ENCODE results near the gene PACSIN2.

PACSIN2 gene

DNA sequence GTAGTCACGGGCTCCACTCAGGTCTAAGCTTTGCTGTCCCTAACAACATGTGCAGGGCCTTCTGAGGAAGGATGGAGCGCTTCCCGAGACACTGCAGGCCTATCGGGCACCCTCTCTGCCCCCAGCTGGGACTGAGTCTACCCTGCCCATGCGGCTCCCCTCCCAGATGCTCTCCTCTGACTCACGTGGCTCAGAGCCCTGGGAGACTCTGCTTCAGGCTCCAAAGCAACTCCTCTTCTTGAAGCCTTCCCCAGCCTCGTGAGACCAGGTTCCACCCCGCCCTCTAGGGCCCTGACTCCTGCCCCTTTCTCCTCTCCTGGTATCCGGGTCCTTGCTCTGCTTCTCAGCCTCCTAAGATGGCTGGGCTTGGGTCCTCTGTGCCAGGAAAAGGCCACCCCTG, 129.5 kb downstream of the PACSIN2 start:
- DNase-seq (ENCODE audit: low spot score) (no peak), FAIRE-seq (no peak)

DNA sequence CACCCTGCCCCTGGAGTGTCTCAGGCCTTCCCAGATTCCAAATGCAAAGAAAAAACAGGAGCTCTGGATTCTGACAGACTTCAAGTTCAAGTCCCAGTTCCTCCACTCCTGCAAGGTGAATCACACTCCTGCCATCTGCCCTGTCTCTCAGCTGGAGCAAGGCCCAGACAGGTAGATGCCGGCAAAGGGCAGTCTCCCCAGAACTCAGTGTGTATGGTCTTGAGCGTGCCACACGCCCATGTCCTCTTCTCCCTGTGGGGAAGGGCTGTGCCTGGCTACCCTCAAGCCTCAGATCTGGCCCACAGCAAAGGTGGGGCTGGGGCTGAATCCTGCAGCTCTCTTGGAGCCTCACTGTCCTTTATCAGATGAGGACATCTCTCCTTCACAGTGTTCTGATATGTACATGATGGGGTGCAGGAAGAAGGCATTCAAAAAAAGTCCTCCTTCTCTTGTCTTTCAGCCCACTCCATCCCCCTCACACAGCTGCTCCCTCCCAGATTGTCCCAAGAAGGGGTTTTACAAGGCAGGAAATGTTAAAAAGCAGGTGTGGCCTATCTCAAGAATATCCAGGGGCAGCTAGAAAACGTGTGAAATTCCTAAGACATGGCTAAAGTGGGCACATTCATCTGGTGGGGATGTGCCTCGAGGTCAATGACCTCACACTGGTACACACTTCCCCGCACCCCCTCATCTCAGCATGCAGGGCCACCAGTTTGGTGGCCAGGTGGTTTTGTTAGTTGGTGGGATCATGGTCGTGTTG, 130.2 kb downstream of the PACSIN2 start:
- FAIRE-seq = no peak
- no peak for DNase-seq (ENCODE audit: low spot score)

DNA sequence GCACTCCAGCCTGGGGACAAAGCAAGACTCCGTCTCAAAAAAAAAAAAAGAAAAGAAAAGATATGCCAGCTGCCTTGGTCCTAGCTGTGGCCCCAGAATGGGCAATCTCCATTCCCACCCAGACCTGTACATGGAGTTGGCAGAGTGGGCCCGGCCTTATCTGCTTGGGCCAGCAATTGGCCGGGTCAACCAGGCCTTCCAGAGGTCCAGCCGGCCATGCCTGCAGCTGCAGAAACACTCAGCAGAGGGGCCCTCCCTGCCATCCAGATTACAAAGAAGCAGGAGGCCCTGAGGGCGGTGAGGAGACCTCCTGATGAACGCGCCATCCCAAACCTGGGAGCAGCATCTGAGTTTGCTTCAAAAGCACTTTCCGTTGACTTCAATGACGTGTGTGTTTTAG, 131.0 kb downstream of the PACSIN2 start:
- FAIRE-seq = no peak
- DNase-seq (ENCODE audit: low spot score) = no peak

DNA sequence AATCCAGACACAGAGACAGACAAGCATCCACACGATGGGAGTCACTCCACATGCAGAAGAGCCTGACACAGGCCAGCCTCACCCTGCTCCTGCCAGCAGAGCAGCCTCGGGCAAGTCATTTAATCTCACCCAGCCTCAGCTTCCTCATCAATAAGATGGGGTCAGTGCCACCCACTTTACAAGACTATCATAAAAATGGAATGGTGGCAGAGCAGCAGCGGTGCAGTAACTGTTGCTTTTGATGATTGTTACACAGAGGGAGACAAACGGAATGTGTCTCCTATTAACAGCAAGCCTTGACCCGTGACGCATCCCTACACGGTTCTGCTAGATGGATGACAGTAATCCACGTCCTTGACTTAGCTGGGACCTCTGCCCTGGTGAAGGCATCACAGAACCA, 131.8 kb downstream of the PACSIN2 start:
- DNase-seq (ENCODE audit: low spot score) = no peak
- no peak for FAIRE-seq

DNA sequence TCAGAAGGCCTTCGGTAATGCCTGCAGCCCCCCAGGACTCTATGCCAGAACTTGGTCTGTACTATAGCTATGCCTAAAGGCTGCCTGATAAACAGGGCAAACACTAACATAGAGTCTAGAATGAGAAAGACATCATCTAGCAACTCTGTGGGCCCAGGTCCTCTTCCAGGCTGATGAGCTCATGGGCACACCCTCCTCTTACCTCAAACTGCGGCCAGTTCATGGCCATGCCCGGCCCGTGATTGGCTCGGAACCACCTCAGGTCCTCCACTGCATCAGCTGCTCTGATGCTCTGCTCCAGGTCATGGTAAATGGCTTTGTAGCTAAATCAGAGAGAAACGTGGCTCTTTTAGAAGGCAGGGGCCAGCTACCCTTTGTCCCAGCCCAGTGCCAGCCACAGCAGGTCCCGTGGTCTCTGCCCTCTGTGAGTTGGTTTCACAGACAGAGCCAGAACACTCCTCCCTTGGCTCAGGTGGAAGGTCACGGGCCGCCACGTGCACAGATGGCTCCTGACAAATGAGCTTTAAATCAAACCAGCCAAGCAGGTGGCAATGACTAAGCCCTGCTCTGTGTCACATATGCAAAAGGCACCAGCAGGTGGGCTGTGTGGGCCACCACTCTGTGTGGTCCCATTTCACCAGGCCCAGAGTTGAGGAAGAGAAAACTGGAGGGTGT, 132.8 kb downstream of the PACSIN2 start:
- DNase-seq (ENCODE audit: low spot score) = no peak
- no peak for FAIRE-seq

DNA sequence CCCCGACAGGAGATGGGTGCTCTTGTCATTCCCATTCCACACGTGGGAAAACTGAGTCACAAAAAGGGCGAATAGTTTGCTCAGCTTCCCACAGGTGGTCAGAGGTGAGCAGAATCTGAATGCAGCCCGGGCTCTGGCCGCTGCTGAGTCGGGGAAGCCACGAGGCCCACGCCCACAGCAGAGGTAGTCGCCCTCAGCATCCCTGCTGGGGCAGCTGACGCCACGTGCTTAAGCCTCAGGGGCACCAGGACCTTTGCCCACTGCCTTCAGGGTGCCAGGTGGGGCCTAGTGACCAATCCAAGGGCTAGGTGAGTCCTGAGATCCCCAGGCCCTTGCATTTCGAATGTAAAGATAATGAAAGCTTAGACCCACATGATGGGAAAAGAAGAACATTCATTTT, 133.7 kb downstream of the PACSIN2 start:
- FAIRE-seq = no peak
- no peak for DNase-seq (ENCODE audit: low spot score)

DNA sequence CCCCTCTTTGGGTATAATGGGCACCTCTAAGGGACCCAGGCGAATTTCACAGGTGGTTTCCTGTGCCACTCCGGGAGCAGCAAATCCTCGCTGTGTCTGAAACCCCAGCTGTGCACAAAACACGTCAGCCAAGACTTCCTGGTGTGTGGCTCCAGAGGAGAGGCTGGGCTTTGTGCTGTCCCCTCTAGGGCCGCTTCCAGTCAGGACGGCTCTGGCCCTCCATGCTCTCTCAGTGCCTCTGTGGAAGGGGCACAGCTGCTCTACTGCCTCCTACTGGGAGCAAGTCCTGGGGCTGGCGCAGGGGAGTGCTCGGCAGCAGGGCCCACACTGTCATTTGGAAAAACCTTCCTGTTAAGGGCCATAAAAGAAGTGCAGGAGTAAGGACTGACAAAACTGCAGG, 134.1 kb downstream of the PACSIN2 start:
- DNase-seq (ENCODE audit: low spot score) (no peak), FAIRE-seq (no peak)

DNA sequence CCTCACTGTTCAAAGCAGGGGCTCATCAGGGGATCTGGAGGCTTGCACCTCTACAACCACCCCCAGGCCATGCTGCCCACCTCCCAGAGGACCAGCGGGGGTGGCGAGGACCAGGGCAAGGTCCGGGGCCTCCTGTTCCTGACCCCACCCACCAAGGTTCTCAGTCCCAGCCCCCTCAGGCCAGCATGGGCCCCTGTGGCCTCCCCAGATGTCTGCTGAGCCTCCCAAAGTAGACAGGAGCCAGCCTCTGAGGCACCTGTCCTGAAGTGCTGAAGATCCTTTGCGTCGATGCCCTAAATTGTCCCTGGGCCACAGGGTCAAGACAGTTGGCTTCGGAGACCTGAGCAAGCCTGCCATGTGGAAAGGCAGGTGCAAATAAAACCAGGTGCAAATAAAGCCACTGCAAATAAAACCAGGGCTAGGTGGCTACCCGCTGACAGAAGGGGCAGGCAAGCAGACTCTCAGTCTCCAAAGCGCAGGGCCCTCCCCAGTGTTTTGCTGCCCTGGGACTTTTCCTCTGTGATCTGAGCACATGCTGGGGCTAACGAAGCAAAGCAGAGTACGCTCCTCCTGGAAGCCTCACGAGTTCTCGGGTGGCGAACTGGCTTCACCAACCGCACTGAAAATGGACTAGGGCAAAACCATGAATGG, 135.5 kb downstream of the PACSIN2 start:
- DNase-seq (ENCODE audit: low spot score) = no peak
- no peak for FAIRE-seq

DNA sequence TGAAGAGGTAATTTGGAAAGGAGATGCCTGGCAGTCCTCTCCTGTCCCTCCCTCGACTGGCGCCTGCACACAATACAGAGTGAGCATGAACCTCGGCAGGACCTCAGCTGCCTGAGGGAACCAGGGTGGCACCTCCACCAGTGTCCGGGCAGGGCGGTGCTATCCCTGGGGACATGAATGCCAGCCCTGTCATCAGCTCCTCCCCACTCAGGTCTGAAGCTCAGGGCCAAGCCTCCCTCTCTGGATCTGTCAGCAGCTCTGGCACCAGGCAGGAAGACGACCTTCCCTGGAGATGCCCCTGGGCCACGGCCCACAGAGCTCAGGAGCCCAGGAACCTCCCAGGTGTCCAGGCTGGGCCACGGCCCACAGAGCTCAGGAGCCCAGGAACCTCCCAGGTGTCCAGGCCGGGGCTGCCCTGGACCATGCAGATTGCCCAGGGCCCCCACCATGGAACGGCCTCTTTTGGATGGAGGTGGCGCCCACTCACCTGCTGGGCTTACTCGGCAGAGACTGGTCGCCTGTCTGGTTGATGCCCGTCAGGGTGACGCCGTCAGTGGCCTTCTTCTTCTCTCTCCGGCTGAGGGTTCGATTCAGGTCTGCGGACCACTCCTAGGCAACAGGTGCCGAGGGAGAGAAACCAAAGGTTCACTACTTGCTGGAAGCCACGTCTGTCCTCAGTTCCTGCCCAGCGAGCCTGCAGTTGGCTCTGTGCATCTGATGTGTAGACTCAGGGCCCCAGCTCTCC, 136.2 kb downstream of the PACSIN2 start:
- DNase-seq (ENCODE audit: low spot score) (no peak), FAIRE-seq (no peak)

DNA sequence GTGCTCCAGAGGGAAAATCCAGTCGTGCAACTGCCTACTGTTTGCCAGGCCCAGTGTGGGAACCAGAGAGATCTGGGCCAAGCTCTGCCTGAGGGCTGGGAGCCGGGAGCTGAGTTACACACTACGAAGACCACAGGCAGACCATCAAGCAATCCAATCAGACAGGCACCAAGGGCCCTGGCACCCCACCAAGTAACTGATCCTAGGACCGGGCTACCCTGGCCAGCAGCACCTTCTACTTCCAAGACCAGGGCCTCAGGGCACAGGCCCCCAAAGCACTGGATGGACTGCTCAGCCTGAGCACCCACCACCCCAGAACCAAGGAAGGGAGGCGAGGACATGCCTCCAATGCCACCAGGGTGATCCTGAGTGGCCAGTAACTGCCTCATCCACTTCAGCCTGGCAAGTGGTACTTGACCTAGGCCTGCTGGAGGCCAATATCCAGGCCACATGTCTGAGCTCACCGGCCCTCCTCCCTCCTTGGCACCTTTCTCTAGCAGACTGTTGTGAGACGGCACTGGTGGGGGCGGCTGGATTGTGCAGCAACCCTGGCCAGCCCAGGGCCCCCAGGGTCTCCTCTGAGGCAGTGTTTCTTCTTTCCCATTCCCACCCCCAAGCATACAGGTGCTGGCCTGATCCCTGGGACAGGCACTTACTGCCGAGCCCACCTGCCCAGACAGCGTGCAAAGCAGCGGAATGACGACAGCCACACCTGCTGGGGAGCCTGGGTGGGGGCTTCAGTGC, 137.2 kb downstream of the PACSIN2 start:
- FAIRE-seq = peak; percentile 40
- DNase-seq (ENCODE audit: low spot score) = no peak

DNA sequence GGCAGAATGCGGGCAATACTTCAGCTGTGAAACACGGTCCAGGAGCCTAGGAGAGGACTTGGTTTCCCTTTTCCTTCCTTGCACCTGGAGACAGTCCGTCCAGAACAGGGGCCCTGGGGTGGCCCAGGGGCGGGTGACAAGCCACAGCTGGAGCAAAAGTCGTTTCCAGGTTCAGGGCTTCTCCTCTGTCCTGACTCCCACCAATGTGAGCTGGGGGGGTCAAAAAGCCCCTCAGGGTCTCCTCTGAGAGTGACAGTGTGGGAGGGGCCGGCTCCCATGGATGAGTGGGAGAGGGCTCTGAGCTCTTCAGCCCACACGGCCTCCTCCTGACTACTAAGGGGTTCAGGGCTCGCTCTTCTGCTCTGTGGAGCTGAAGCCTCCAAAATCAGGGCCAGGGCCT, 137.8 kb downstream of the PACSIN2 start:
- FAIRE-seq (no peak), DNase-seq (ENCODE audit: low spot score) (no peak)

DNA sequence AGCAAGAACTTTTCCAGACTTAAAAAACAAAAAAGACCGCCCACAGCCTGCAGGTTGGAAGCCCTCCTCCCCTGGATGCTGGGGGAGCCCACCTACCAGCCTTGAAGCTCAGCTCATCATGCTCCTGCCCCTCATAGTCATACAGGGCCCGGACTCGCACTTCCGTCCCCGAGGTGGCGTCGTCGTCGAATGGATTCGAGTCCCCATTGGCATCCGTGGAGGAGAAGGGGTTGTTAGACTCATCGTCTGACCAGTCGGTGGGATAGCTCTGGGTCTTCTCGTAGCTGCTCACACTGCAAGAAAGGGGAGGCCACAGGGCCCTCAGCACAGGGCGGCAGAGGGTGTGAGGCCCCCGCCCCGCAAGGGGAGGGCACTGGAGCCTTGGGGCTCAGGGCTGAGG, 138.9 kb downstream of the PACSIN2 start:
- DNase-seq (ENCODE audit: low spot score) (no peak), FAIRE-seq (no peak)

DNA sequence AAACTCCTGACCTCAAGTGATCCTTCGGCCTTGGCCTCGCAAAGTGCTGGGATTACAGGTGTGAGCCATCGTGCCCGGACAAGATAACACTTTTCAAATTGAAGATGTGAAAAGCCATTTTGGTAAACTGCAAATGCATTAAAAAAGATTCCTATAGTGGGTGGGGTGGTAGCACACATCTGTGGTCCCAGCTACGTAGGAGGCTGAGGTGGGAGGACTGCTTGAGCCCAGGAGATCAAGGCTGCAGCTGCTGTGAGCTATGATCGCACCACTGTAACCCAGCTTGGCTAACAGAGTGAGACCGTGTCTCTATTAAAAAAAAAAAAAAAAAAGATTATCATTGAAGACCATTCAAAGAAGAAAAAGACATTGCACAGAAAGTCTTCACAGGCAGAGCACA, 140.9 kb downstream of the PACSIN2 start:
- DNase-seq (ENCODE audit: low spot score) (no peak), FAIRE-seq (peak; percentile 17)

DNA sequence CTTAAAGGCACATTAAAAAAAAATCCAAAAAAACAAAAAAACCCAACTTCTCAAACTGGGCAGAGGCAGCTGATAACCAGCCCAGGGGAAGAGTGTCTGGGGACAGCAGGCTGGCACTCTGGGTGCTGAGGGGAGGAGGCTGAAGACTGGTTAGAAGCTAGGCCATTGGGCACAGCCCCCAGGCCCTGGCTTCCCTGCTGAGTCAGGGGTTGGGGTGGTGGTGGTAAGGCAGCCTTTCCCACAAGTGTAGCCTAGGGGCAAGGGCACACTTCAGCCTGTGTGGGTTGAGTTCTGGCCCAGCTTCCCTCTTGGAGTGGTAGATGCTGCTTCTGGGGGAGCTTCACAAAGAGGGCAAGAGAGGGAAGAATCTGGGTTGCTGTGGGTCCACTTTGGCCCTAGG, 141.6 kb downstream of the PACSIN2 start:
- FAIRE-seq = no peak
- no peak for DNase-seq (ENCODE audit: low spot score)

DNA sequence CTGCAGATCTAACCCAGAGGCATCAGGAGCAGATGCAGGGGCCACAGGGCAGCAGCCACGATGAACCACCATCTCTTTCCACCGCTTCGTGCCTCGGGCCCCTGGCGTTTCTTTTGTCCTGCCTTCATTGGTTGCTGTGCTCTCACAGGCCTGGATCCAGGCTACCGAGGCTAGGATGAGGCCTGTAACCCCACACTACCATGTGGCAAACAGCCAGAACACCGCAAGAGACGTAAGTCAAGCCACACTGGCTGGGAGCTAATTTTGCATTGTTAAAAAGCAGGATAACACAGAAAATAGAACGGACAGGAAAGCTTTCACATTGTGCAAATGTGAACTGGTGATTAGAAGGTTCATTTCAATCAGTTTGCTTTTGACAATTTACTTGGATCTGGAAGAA, 142.1 kb downstream of the PACSIN2 start:
- no peak for FAIRE-seq
- no peak for DNase-seq (ENCODE audit: low spot score)

DNA sequence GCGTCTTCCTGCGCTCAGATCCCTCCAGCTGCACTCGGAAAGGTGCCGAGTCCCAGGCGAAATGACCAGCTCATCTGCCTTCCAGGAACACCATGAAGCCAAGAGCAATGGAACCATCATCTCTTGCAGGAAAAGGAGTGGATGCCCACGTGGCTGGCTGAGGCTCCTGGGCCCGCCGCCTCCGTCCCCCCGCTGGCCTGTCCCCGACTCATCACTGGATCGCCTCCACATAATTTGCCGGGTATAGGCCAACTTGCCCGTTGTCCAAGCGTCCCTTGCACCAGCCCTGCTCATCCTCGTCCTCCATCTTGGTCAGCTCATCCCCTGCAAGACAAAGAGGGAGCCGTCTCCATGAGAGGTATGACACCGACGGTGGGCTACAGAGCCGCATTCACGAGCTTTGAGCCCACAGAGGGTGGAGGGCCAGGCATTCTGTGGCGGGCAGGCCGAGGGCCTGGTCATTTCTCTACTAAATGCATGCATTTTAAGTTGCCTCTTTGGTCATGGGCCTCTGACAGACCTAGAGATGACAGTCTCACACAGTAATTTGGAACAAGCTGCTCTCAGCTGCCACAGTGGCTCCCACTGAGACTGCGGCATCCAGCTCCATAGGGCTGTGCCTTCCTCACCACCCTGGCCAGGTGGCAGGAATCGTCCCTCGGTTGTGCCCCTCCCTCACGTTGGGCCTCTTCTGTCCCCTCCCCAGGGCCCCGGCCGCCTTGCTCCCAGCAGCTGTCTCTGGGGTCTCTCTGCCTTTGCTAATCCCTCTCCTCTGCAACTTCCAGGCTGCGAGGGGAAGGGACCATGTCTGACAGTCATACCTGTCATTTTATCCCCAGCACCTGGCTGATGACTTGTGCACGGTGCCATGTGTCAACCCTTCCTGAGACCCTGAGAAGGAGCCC, 143.6 kb downstream of the PACSIN2 start:
- FAIRE-seq = no peak
- no peak for DNase-seq (ENCODE audit: low spot score)

DNA sequence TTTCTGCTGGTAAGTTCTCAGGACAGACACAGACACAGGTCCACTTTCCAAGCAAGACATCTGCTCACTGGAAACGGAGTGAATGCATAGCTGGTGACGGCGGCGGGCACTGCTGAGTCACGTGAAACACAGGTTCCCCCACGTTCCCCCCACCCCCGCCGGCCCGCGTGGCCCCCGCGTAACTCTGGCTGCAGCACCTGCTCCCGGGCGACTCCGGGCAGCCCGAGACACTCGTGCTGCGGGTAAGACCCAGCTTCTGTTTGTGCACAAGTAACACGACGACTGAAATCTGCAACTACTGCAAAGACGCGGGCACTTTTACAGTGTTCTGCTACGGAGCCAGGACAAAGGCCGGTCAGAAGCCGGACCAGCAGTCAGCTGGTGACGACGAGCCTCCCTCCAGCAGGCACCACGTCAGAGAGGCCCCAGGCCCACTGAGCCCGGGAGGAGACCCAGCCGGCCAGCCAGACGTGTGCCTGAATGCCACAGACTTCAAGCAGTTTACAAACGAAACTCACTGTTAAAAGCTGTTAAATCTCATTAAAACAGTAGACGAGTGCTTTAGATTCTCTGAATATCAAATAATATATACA, 145.0 kb downstream of the PACSIN2 start:
- FAIRE-seq = no peak
- no peak for DNase-seq (ENCODE audit: low spot score)

DNA sequence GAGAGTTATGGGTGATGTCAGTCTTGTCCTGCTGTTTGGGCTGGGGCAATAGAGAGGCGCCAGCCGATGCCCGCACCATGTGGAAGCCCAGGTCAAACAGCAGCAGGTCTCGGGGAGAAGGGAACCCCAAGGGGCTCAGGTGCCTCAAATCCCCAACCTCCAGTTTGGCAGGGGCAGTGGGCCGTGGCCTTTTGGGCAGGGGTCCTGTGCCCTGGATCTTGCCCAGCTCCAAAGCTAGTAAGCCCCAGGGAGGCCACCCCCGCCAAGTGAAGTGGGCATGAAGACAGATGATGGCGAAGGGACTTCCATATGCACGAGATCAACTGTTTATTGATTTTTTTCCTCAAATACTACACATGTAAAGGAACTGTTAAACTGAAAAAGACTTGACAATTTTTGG, 145.5 kb downstream of the PACSIN2 start:
- no peak for FAIRE-seq
- DNase-seq (ENCODE audit: low spot score) = no peak

DNA sequence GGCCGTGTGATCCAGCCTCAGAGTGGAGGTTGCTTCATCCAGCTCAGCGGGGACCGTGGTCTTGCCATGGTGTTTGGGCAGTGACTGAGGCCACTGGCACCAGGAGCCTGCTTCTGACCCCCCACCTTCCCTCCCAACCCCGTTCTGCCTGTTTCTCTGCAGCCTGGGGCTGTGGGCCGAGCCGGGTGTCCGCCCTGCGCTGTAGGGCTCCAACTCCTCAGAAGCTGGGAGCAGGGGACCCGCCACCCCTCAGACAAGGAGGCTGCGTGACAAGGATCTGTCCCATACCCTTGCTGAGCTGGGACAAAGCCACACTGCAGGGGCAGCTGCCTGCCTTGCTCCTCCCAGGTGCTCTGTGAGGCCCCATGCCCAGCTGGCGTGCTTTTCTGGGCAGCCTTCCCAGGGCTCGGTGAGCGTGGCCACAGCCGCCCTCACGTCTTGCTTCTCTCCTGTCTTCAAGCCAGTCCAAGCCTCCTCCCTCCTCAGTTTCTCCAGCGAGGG, 146.1 kb downstream of the PACSIN2 start:
- FAIRE-seq (no peak), DNase-seq (ENCODE audit: low spot score) (no peak)

DNA sequence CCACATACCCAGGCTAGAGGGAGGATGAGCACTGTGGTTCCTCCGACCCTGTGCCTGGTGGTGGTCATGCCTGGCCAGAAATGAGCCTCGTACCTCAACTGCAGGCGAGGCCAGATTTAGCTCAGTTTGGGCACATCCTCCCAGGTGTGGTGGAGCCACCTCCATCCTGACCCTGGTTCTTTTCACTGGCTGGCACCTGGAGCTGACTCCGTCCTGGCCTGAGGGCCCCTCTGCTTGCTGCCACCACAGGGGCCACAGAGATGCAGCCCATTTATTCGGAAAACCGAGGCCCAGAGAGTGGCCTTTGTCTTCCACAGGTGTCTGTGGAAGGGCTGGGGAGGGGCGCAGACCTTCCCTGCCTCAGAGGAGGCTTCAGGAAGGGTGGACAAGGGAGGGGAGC, 148.8 kb downstream of the PACSIN2 start:
- DNase-seq (ENCODE audit: low spot score) = no peak
- FAIRE-seq = peak; percentile 37
